ENCODE results near the gene PBX3.

GRCh38 chr9:125759764-125760129 is 12.6 kb downstream of the PBX3 start:
- no peak for TF ChIP-seq CTCF (IDR thresholded peaks at IDR 0.05)
- no peak for TF ChIP-seq POLR2A (IDR thresholded peaks at IDR 0.05)
